ENCODE data around the gene IFNAR2.
"Not testable (repeated sequence)": the region's sequence is repeated elsewhere in the genome, so short reads cannot be mapped to it uniquely, and the experiment has no call there.

The IFNAR2 gene

DNA sequence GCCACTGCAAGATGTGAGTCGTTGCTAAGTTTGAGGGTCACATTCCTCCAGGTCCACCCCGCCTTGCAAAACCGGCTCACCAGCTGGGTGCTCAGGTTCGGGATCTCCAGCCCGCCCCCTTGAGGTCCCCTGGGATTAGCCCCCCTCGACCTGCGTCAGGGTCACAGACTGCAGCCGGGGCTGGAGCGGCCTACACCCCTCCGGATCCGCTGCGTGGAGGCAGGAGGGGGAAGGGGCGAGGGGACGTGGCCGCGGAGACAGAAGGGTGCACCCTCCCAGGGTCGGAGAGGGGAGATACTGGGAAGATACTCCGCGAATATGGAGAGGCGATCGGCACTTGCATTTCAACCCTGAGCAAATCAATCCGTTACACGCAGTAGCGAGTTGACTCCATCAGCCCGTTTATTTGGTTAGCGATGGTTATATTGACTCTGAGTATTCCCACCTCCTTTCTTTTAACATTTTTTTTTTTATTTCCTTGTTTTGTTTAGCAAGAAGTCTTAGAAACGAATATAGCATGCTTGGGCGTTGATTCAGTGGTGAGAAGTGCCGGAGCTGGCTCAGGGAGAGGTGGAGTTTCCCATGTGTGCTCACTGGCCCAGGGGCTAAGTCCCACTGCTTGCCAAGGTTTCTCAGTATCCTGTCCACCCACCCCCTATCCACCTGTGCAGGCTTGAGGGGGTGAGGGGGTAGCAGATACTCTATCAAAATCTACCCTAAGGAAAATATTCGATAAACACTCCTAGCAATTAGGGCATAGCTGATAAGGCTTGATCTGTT is 997 bp downstream of the IFNAR2 start:
- no peak for TF ChIP-seq POLR2A (IDR thresholded peaks at IDR 0.05; ENCODE audit: low read depth, low read length)
- DNase-seq (ENCODE audit: insufficient read length, low spot score), result peak; percentile 63
- no peak for FAIRE-seq

DNA sequence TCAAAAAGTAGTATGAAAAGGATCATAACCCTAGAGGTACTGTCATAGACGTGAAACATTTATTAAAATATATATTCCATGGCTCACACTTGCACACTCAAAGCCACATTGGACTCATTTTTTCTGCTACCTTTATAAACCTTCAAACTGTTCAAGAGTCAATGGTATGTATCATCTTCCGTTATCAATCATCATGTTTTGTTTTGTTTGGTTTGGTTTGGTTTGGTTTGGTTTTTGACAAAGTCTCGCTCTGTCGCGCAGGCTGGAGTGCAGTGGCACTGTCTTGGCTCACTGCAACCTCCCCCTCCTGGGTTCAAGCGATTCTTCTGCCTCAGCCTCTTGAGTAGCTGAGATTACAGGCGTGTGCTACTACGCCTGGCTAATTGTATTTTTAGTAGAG is 1.8 kb downstream of the IFNAR2 start:
- no peak for TF ChIP-seq POLR2A (IDR thresholded peaks at IDR 0.05; ENCODE audit: low read depth, low read length)
- no peak for DNase-seq (ENCODE audit: insufficient read length, low spot score)
- FAIRE-seq, result no peak

DNA sequence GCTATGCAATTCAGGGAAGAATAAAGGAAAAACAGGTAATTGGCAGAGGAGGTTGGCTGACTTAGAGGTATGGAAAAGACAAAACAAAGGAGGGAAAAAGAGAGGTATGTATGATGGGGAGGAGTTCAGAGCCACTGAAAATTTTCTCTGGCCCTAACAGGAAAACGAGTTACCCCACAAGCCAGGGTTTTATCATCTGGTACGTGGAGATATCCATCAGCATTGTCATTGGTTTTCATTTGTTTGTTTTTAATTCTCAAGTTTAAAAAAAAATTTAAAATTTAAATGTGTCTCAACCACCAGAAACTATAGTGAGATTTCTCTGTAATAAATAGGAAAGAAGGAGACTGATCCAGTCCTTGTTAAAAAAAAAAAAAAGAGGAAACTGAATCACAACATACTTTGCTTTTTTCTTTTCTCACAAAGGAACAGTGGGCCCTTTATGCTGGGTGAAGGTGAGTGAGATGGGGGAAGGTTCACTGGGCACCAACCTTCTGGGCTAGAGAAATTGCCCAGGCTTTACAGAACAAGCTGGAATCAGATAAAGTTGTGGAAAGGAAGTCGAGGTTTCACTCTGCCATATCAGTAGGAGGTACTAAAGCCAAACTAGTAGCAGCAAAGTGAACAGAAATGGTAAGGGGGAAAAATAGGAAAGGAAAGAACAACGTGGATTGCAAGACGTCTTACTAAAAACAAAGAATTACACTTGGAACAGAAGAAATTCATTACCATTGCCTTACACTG is 2.7 kb downstream of the IFNAR2 start:
- DNase-seq (ENCODE audit: insufficient read length, low spot score) (no peak), FAIRE-seq (no peak)
- no peak for TF ChIP-seq POLR2A (IDR thresholded peaks at IDR 0.05; ENCODE audit: low read depth, low read length)

DNA sequence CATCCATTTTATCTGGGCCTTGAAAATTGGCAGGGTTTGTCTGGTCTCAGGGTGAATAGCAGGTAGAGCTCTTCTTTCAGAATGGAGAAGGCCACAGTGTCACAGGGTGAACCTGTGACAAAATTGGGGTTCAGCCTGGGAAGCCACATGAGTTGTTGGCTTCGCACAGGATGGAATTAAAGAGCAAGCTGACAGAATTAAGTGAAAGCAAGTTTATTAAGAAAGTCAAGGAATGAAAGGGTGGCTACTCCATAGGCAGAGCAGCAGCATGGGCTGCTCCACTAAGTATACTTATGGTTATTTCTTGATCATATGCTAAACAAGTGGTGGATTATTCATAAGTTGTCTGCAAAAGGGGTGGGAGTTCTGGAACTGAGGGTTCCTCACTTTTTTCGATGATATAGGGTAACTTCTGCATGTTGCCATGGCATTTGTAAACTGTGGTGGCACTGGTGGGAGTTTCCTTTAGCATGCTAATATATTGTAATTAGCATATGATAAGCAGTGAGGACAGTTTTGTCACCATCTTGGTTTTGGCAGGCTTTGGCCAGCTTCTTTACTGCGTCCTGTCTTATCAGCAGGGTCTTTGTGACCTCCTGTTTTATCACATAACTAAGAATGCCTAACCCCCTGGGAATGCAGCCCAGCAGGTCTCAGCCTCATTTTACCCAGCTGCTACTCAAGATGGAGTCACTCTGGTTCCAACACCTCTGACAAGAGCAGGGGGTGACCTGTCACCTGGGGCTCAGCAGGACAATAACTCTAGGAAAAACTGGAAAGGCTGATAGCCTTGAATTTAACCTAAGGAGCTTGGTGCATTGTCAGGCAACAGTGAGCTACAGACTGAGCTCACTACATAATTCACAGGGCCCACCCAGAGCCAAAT is 5.1 kb downstream of the IFNAR2 start:
- DNase-seq (ENCODE audit: insufficient read length, low spot score) (no peak), FAIRE-seq (no peak)
- no peak for TF ChIP-seq POLR2A (IDR thresholded peaks at IDR 0.05; ENCODE audit: low read depth, low read length)

DNA sequence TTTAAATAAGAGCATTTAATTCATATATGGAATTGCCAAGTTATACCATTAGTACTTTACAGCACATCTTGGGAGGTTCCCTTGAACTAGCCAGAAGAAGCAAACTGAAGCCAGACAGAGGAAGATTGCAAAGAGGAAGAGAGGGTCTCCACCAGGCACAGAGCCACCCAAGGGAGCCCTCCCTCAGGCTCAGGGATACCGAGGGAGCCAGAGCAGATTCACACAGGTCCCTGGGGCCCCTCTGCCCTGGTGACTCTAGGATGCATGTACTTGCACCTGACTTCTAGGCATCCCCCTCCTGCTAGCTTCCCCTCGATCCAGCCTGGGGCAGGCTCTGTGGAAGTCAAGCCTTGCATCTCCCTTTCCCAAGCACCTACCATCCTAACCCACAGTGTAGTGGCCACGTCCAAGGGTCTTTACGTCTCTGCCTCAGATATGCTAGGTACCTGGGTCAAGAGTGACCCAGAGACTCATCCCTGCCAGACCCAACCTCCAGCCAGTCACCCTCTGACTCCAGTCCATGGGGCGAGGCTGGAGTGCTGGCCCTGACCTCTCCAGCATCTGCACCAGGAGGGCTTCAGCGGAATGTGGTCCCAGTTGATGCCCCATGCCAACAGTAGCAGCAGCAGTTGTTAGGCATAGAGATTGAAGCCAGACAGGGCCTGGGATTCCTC is 6.4 kb downstream of the IFNAR2 start:
- TF ChIP-seq POLR2A (IDR thresholded peaks at IDR 0.05; ENCODE audit: low read depth, low read length), result no peak
- FAIRE-seq, result no peak
- DNase-seq (ENCODE audit: insufficient read length, low spot score), result no peak

DNA sequence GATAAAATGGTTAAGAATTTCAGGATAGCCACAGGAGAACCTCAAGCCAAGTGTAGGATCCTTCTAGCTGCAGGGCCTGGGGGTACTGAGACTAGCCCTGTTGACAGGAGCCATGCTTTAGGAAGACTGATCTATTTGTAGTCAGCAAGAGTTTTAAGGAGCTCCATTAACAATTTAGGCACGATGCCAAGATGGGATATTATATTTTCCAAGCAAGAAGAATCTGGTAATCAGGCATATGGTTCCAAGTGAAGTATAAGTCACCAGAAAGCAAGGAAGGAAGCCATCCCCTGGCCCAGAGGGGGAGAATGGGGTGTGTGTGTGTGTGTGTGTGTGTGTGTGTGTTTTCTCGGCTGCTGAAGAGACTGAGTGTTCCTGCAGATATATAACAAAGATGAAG is 7.0 kb downstream of the IFNAR2 start:
- TF ChIP-seq POLR2A (IDR thresholded peaks at IDR 0.05; ENCODE audit: low read depth, low read length), result no peak
- DNase-seq (ENCODE audit: insufficient read length, low spot score) (no peak), FAIRE-seq (no peak)

DNA sequence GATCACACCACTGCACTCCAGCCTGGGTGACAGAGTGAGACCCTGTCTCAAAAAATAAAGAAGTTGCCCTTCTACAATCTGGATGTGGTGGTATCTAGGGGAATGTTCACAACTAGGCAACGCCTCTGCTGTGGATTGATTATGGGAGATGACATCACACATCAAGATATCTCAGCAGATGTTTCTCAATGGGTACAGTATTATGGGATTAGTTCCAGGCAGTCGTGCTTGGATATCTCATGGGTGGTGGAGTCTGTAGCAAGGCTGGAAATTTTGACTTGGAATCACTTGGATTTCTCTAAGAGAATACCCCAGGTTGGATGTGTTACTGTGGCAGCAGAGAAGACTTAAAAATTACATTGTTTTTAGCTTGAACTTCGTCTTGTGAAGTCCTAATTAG is 7.7 kb downstream of the IFNAR2 start:
- FAIRE-seq (no peak), DNase-seq (ENCODE audit: insufficient read length, low spot score) (no peak)
- no peak for TF ChIP-seq POLR2A (IDR thresholded peaks at IDR 0.05; ENCODE audit: low read depth, low read length)

DNA sequence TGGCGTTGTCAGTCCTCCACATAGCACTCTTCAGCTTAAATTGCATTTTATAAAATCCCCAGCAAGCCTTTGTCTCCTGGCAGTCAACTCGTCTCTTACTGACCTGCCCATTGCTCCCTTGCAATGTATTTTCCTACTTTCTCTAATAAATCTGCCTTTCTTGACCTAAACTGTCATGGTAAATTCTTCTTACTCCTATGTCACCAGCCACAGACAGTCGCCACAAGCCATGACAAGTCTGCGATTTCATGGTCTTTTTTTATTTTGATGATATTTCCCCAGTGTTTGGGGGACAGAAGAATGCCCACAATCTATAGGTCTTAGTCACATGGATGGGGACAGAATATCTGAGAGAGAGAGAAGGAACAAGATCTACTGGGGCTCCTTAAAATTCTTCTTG is 8.4 kb downstream of the IFNAR2 start:
- no peak for FAIRE-seq
- no peak for DNase-seq (ENCODE audit: insufficient read length, low spot score)
- TF ChIP-seq POLR2A (IDR thresholded peaks at IDR 0.05; ENCODE audit: low read depth, low read length), result no peak

DNA sequence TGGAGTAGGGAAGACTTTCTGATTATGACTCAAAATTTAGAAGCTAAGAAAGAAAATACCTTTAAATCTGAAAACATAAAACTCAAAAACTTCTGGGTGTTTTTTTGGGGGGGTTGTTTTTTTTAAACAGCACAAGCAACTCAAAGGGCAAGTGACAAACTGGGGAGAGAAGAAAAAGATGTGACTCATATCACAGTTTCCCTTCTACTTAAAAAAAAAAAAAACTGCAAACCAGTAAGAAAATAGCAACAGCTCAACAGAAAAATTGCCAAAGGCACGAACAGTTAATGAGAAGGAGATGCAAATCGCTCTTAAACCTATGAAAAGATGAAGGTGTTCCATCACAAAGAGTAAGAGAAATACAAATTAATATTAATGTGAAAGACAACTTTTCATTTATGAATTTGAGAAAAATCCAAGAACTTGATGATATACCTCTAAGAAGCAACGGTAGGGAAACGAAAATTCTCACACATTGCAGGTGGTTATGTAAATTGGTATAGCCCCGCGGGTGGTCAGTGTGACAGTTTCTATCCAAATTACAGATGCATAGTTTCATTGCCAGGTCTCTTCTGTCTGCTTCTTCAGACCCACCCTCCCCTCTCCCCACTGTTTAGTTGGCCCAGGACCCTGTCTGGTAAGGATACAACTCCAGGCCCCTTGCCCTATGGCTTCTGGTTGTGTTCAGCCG is 9.0 kb downstream of the IFNAR2 start:
- FAIRE-seq (no peak), DNase-seq (ENCODE audit: insufficient read length, low spot score) (no peak)
- TF ChIP-seq POLR2A (IDR thresholded peaks at IDR 0.05; ENCODE audit: low read depth, low read length), result no peak

DNA sequence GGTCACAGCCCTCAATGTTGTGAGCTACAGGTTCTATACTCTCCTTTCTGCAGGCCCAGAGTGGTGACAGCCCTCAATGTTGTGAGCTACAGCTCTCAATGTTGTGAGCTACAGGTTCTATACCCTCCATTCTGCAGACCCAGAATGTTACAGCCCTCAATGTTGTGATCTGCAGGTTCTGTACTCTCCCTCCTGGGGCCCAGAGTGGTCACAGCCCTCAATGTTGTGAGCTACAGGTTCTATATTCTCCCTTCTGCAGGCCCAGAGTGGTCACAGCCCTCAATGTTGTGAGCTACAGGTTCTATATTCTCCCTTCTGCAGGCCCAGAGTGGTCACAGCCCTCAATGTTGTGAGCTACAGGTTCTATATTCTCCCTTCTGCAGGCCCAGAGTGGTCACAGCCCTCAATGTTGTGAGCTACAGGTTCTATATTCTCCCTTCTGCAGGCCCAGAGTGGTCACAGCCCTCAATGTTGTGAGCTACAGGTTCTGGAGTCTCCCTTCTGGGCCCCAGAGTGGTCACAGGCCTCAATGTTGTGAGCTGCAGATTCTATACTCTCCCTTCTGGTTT is 9.9 kb downstream of the IFNAR2 start:
- DNase-seq (ENCODE audit: insufficient read length, low spot score); FAIRE-seq: not testable (repeated sequence)

DNA sequence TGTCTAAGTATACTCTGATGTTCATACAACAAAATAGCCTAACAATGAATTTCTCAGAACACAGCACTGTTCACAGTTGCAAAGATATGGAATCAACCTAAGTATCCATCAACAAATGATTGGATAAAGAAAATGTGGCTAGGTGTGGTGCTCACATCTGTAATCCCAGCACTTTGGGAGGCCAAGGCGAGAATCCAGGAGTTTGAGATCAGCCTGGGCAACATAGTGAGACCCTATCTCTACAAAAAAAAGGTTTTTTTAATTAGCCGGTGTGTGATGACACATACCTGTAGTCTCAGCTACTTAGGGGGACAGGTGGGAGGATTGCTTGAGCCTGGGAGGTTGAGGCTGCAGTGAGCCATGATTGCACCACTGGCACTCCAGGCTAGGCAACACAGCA is 10.7 kb downstream of the IFNAR2 start:
- TF ChIP-seq POLR2A (IDR thresholded peaks at IDR 0.05; ENCODE audit: low read depth, low read length), result no peak
- FAIRE-seq (no peak), DNase-seq (ENCODE audit: insufficient read length, low spot score) (no peak)

DNA sequence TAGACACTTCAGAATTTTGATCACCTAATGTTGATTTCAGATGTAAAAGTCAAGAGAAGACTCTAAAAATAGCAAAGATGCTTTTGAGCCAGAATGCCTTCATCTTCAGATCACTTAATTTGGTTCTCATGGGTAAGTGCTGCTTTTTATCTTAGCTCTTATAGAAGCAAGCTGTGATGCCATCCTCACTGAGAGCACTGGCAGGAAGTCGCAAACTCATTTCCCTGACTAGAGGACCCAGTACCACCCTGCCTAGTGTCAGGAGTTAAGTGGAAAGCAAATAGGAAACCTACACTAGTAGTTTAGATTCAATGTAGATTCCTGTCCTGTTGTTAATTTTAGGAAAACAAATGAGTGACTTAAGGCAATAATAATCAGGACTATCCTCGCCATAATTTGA is 12.1 kb downstream of the IFNAR2 start:
- FAIRE-seq, result no peak
- no peak for TF ChIP-seq POLR2A (IDR thresholded peaks at IDR 0.05; ENCODE audit: low read depth, low read length)
- DNase-seq (ENCODE audit: insufficient read length, low spot score), result no peak

DNA sequence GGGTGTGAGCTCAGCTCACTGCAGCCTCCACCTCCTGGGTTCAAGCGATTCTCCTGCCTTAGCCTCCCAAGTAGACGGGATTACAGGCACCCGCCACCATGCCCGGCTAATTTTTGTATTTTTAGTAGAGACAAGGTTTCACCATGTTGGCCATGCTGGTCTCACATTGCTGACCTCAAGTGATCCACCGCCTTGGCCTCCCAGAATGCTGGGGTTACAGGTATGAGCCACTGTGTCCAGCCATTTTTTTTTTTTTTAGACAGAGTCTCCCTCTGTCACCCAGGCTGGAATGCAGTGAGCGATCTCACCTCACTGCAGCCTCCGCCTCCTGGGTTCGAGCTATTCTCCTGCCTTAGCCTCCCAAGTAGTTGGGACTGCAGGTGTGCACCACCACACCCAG is 13.1 kb downstream of the IFNAR2 start:
- not testable (repeated sequence) for DNase-seq (ENCODE audit: insufficient read length, low spot score); FAIRE-seq
